HCT116 (cell line): Measurements from ENCODE around the gene TBK1. TPM values are rescaled to one million over a fixed set of nuclear protein-coding genes. Genes with fewer than 3 reads are reported as not detected.

Source experiments
- ATAC-seq: fragments of 200-7000 bp; cut with Tn5 transposase; 2 replicates; pipeline ENCODE4 v1.9.1; 2020; ENCODE audit warnings: mild to moderate bottlenecking, moderate library complexity
- BruUV-seq: library from RNA; stranded (reverse); fragments of 400-500 nt; replicated peaks from 2 replicates; lab custom pipeline; 2021; lab: Mats Ljungman, UMichigan
- CTCF ChIA-PET: fragments of 300-600 bp; sonication (Branson Sonifier 250); formaldehyde crosslinking; loops from one replicate; lab custom pipeline; 2021; ENCODE audit warnings: antibody characterized with exemption; lab: Charles Lee
- POLR2A ChIA-PET: fragments of 300-600, 350-600 bp; sonication (Branson Sonifier 250); formaldehyde crosslinking; loops from one replicate; lab custom pipeline; 2021; ENCODE audit warnings: antibody characterized with exemption; lab: Charles Lee
- RAD21 ChIA-PET, 2 experiments: fragments of 300-600 bp; sonication (Branson Sonifier 250); formaldehyde crosslinking; loops; one replicate each; lab custom pipeline; 2023; ENCODE audit warnings: low total read pairs in 2 of 2; ENCODE audit not compliant: uncharacterized antibody in 2 of 2, unreplicated experiment in 2 of 2, low non-redundant PET in 1 of 2; lab: Charles Lee
- DNase-seq: peaks from one replicate; pipeline ENCODE4 v3.0.0-alpha.2; 2010; ENCODE audit warnings: low read depth, low spot score
- H2AFZ ChIP-seq: fragments of 200-600 bp; shearing (Covaris generic), sonication (generic); 2 replicates; pipeline ENCODE4 v1.6.1; 2017; ENCODE audit warnings: low read depth, mixed run types, mixed read lengths, antibody characterized with exemption, low read length; ENCODE audit not compliant: poor library complexity, severe bottlenecking
- H3K27ac ChIP-seq: 2 replicates; pipeline ENCODE4 v1.5.1; 2012; ENCODE audit warnings: low read depth, low read length
- H3K27me3 ChIP-seq: fragments of 200-600 bp; sonication (generic); 2 replicates; pipeline ENCODE4 v1.6.1; 2016; ENCODE audit warnings: mixed run types, low read length, mixed read lengths; ENCODE audit not compliant: insufficient read depth
- H3K36me3 ChIP-seq, 2 experiments: fragments of 200-500 bp in 1 of 2; fragments of 200-600 bp in 1 of 2; sonication (Bioruptor generic) in 1 of 2; sonication (generic) in 1 of 2; 2 replicates each; pipeline versions ENCODE4 v1.5.1 to v1.6.1; 2014 to 2016; ENCODE audit warnings: low read length in 2 of 2, inconsistent platforms in 1 of 2, mixed read lengths in 1 of 2, mixed run types in 1 of 2; ENCODE audit not compliant: insufficient read depth in 2 of 2, control insufficient read depth in 1 of 2
- H3K4me1 ChIP-seq, 2 experiments: fragments of 200-600 bp in 1 of 2; sonication (generic) in 1 of 2; 2 replicates each; pipeline versions ENCODE4 v1.5.1 to v1.6.1; 2012 to 2017; ENCODE audit warnings: low read length in 2 of 2, inconsistent platforms in 1 of 2, mild to moderate bottlenecking in 1 of 2, mixed read lengths in 1 of 2, mixed run types in 1 of 2, moderate library complexity in 1 of 2; ENCODE audit not compliant: insufficient read depth in 2 of 2, control insufficient read depth in 1 of 2
- H3K4me2 ChIP-seq: fragments of 200-600 bp; sonication (generic); 2 replicates; pipeline ENCODE4 v1.6.1; 2017; ENCODE audit warnings: mixed run types, low read length, mixed read lengths
- H3K4me3 ChIP-seq, 2 experiments: fragments of 200-600 bp in 1 of 2; sonication (generic) in 1 of 2; replicated peaks in 1 of 2; 2 replicates each; pipeline ENCODE4 v1.5.1; 2011 to 2016; ENCODE audit warnings: low read length in 2 of 2, control low read depth in 1 of 2, low read depth in 1 of 2, mild to moderate bottlenecking in 1 of 2, mixed read lengths in 1 of 2, mixed run types in 1 of 2
- H3K79me2 ChIP-seq: fragments of 200-600 bp; sonication (generic); 2 replicates; pipeline ENCODE4 v1.6.1; 2017; ENCODE audit warnings: mild to moderate bottlenecking, mixed run types, low read length, moderate library complexity, mixed read lengths; ENCODE audit not compliant: insufficient read depth
- H3K9ac ChIP-seq: fragments of 200-600 bp; sonication (generic); 2 replicates; pipeline ENCODE4 v1.6.1; 2016; ENCODE audit warnings: low read length, mixed read lengths
- H3K9me2 ChIP-seq: fragments of 200-600 bp; sonication (generic), shearing (Covaris generic); 2 replicates; pipeline ENCODE4 v1.6.1; 2017; ENCODE audit warnings: mixed run types, mild to moderate bottlenecking, moderate library complexity; ENCODE audit not compliant: insufficient read depth
- H3K9me3 ChIP-seq, 2 experiments: fragments of 200-500 bp in 1 of 2; fragments of 200-600 bp in 1 of 2; sonication (Bioruptor generic) in 1 of 2; sonication (generic) in 1 of 2; 2 replicates each; pipeline ENCODE4 v1.6.1; 2014 to 2017; ENCODE audit warnings: low read length in 2 of 2, mixed read lengths in 2 of 2, inconsistent platforms in 1 of 2, low read depth in 1 of 2, mild to moderate bottlenecking in 1 of 2, mixed run types in 1 of 2, moderate library complexity in 1 of 2; ENCODE audit not compliant: control insufficient read depth in 1 of 2, insufficient read depth in 1 of 2
- H4K20me1 ChIP-seq: fragments of 200-600 bp; sonication (generic), shearing (Covaris generic); 2 replicates; pipeline ENCODE4 v1.6.1; 2017; ENCODE audit warnings: mixed run types, mild to moderate bottlenecking, moderate library complexity; ENCODE audit not compliant: insufficient read depth
- CBX3 ChIP-seq: IDR thresholded peaks from 2 replicates; pipeline ENCODE4 v1.6.1; 2012; ENCODE audit warnings: low read depth
- CEBPB ChIP-seq: IDR thresholded peaks from 2 replicates; pipeline ENCODE4 v1.6.1; 2012; ENCODE audit warnings: low read depth
- EGR1 ChIP-seq: IDR thresholded peaks from 2 replicates; pipeline ENCODE4 v1.6.1; 2012; ENCODE audit warnings: low read depth
- ELF1 ChIP-seq: IDR thresholded peaks from 2 replicates; pipeline ENCODE4 v1.6.1; 2012; ENCODE audit warnings: low read depth, borderline replicate concordance
- EZH2phosphoT487 ChIP-seq: fragments of 200-600 bp; IDR thresholded peaks from 2 replicates; pipeline ENCODE4 v1.6.1; 2018; ENCODE audit warnings: antibody characterized with exemption, borderline replicate concordance
- FOSL1 ChIP-seq: IDR thresholded peaks from 2 replicates; pipeline ENCODE4 v1.6.1; 2012; ENCODE audit warnings: low read depth
- JUND ChIP-seq: IDR thresholded peaks from 2 replicates; pipeline ENCODE4 v1.6.1; 2012
- MAX ChIP-seq: IDR thresholded peaks from 2 replicates; pipeline ENCODE4 v1.6.1; 2012
- POLR2A ChIP-seq: IDR thresholded peaks from 2 replicates; pipeline ENCODE4 v1.7.0; 2011; ENCODE audit warnings: borderline replicate concordance; ENCODE audit not compliant: insufficient read depth, insufficient read length; ENCODE audit errors: extremely low read depth
- RAD21 ChIP-seq: IDR thresholded peaks from 2 replicates; pipeline ENCODE4 v1.6.1; 2012; ENCODE audit warnings: low read depth, mild to moderate bottlenecking
- YY1 ChIP-seq: IDR thresholded peaks from 2 replicates; pipeline ENCODE4 v1.6.1; 2011; ENCODE audit warnings: low read length, low read depth, moderate library complexity, mild to moderate bottlenecking; ENCODE audit not compliant: insufficient replicate concordance; ENCODE audit errors: extremely low read depth
- intact Hi-C: fragments of 100-400 bp; cut with micrococcal nuclease; formaldehyde crosslinking; loops from 2 replicates; pipeline ENCODE4 v1.10.0; 2022
- total RNA-seq: library from RNA; stranded (reverse); gene quantifications from one replicate; pipeline ENCODE4 v1.2.1, GENCODE V29; 2021; ENCODE audit not compliant: unreplicated experiment

TBK1 gene
- total RNA-seq, 1 experiment from 2014 or later: 27.0 TPM

- no peak for TF ChIP-seq FOSL1
- TF ChIP-seq EGR1: no peak
- no peak for TF ChIP-seq ELF1
- TF ChIP-seq CBX3: no peak
- no peak for TF ChIP-seq YY1
- TF ChIP-seq RAD21: no peak
These were observed 6.0 kb downstream of the TBK1 start (continued) for GRCh38 chr12:64457923-64458322.

DNA sequence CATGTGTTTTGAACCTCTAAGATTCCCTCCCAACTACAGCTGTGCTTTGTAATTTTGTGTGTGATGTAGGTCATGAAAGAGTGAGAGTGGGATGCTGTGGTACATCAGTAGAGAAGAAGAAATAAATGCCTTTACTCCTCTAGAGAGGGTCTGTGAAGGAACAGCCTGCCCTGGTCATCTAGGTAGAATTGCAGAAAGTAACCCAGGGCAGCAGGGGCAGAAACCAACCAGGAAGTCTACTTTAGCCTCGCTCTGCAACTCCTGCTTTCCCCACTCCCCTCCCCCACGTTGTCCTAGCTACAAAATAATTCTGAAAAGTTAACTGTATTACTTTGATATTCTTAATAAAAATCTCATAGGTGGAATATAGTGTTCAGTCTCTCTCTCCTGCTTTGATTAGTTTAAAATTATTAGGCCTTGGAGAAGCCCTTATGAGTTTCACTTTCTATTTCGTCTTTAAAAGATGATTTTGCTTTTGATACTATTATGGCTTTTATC is 7.5 kb downstream of the TBK1 start:
- Histone ChIP-seq H3K9me2 (no peaks in the 10 kb centered on the region), H2AFZ (no peak overlapping the region), H4K20me1 (no peaks in the 10 kb centered on the region; the same call in 1 of the 2 replicates), H3K9ac (no peak overlapping the region), H3K4me1 (no peaks in the 10 kb centered on the region), H3K27ac (no peak overlapping the region), H3K4me3 (no peak overlapping the region), H3K36me3 (peaks cover 11 to 28% of the 10 kb centered on the region in 2 experiments), H3K9me3 (no peaks in the 10 kb centered on the region), H3K79me2 (peaks cover 71% of the 10 kb centered on the region), H3K27me3 (no peaks in the 10 kb centered on the region), H3K4me2 (no peak overlapping the region)
- intact Hi-C loops: loop anchor here (10.0 kb wide), 1 partner anchor 145 kb away; no protein-coding TSS in a partner anchor
- TF ChIP-seq MAX (no peak), JUND (no peak), CEBPB (no peak), EZH2phosphoT487 (no peak), POLR2A (no peak)
- DNase-seq (no peak), ATAC-seq (no peak)
- ChIA-PET POLR2A (no interaction called here), RAD21 (no interaction called here), CTCF (no interaction called here)
- BruUV-seq: no TSS peak
